RWPE1 (cell line): ENCODE results near the gene FGR.
A peak's percentile ranks its signal among the peaks of the same experiment; 100 is the strongest.

Experiments used
- CTCF ChIA-PET: fragments of 350-600 bp; sonication (Branson Sonifier 250); formaldehyde crosslinking; extraction: SDS; loops from one replicate; lab custom pipeline; 2021; lab: Yijun Ruan, JAX
- POLR2A ChIA-PET: fragments of 400-600 bp; formaldehyde crosslinking; extraction: SDS; loops from one replicate; lab custom pipeline; 2020; ENCODE audit warnings: antibody characterized with exemption; ENCODE audit not compliant: low non-redundant PET; lab: Yijun Ruan, JAX
- DNase-seq: peaks from one replicate; pipeline ENCODE4 v3.0.0; 2012; ENCODE audit warnings: low spot score
- H3K27ac ChIP-seq: fragments of 450-650 bp; 2 replicates; pipeline ENCODE4 v1.5.1; 2017
- CTCF ChIP-seq: fragments of 450-650 bp; conservative IDR thresholded peaks from 2 replicates; pipeline ENCODE4 v1.5.1; 2017; ENCODE audit warnings: low read depth, mild to moderate bottlenecking

The FGR gene

GRCh38 chr1:27570784-27571183 is 64.2 kb downstream of the FGR start:
- H3K27ac ChIP-seq: peak overlapping the region; percentile 98
- CTCF ChIA-PET: interaction anchor here (0.6 to 4.9 kb wide), 2 partner anchors 14 to 392 kb away, joined by 3 to 46 read pairs; no protein-coding TSS in a partner anchor

GRCh38 chr1:27570356-27570755 is 64.6 kb downstream of the FGR start:
- CTCF ChIA-PET: interaction anchor here (0.6 to 4.9 kb wide), 2 partner anchors 13 to 392 kb away, joined by 3 to 46 read pairs; no protein-coding TSS in a partner anchor
- no peak for DNase-seq
- H3K27ac ChIP-seq: peak overlapping the region; percentile 98
- no peak for TF ChIP-seq CTCF
- POLR2A ChIA-PET: no interaction called here

More at GRCh38 chr1:27570784-27571183, 64.2 kb downstream of the FGR start:
- TF ChIP-seq CTCF: no peak
- POLR2A ChIA-PET: no interaction called here
- DNase-seq: no peak

- no peak for DNase-seq
- peak overlapping the region; percentile 98 for H3K27ac ChIP-seq
- CTCF ChIA-PET: interaction anchor here (0.7 to 4.9 kb wide), 3 partner anchors 13 to 44 kb away, joined by 3 to 46 read pairs (median 5); no protein-coding TSS in a partner anchor
- TF ChIP-seq CTCF: no peak
- POLR2A ChIA-PET: no interaction called here
These were observed 65.3 kb downstream of the FGR start for GRCh38 chr1:27569506-27570291.

- no peak for DNase-seq
- ChIA-PET CTCF (interaction anchor here (0.6 to 4.9 kb wide), 4 partner anchors 8 to 149 kb away, joined by 5 to 46 read pairs (median 5); no protein-coding TSS in a partner anchor), POLR2A (interaction anchor here (0.7 kb wide), 1 partner anchor 873 kb away, joined by 5 read pairs; the partner anchor contains the start of gene ARID1A)
- H3K27ac ChIP-seq: peak overlapping the region; percentile 98
- TF ChIP-seq CTCF: no peak
These were observed 65.9 kb downstream of the FGR start for GRCh38 chr1:27569088-27569460.

- CTCF ChIA-PET: interaction anchor here (0.6 to 4.9 kb wide), 8 partner anchors 9 to 379 kb away, joined by 3 to 46 read pairs (median 5); no protein-coding TSS in a partner anchor
- TF ChIP-seq CTCF: peak; percentile 93
- peak overlapping the region; percentile 98 for H3K27ac ChIP-seq
- POLR2A ChIA-PET: interaction anchor here (0.7 kb wide), 1 partner anchor 873 kb away, joined by 5 read pairs; the partner anchor contains the start of gene ARID1A
- DNase-seq: peak; percentile 94
These were observed 66.5 kb downstream of the FGR start for GRCh38 chr1:27568300-27569087.

GRCh38 chr1:27567971-27568299 is 67.0 kb downstream of the FGR start:
- DNase-seq: no peak
- ChIA-PET CTCF (interaction anchor here (0.6 to 4.9 kb wide), 6 partner anchors 9 to 380 kb away, joined by 3 to 46 read pairs (median 4); no protein-coding TSS in a partner anchor), POLR2A (no interaction called here)
- no peak for TF ChIP-seq CTCF
- peak overlapping the region; percentile 98 for H3K27ac ChIP-seq
